HL-60 (cell line): ENCODE results near the gene GLIPR2.
A peak's percentile ranks its signal among the peaks of the same experiment; 100 is the strongest.

Experiments used
- DNase-seq, 2 experiments: peaks; one replicate each; pipeline ENCODE4 v3.0.0-alpha.2; 2010 to 2020; ENCODE audit warnings: low read depth in 1 of 2, low spot score in 1 of 2
- H3K27ac ChIP-seq: fragments of 250-450 bp; sonication (Bioruptor Pico); replicated peaks from 2 replicates; pipeline ENCODE4 v1.5.1; 2020; ENCODE audit warnings: mild to moderate bottlenecking, moderate library complexity
- H3K27me3 ChIP-seq: fragments of 250-450 bp; sonication (Bioruptor Pico); 2 replicates; pipeline ENCODE4 v1.5.1; 2021; ENCODE audit warnings: mild to moderate bottlenecking, moderate library complexity; ENCODE audit not compliant: insufficient read depth, poor library complexity, severe bottlenecking
- H3K4me3 ChIP-seq: replicated peaks from 2 replicates; pipeline ENCODE4 v1.5.1; 2011; ENCODE audit warnings: mild to moderate bottlenecking, control low read depth, low read length; ENCODE audit not compliant: insufficient read depth
- GABPA ChIP-seq: IDR thresholded peaks from 2 replicates; pipeline ENCODE4 v1.6.1; 2012; ENCODE audit warnings: low read depth
- POLR2AphosphoS5 ChIP-seq: IDR thresholded peaks from 2 replicates; pipeline ENCODE4 v1.6.1; 2012; ENCODE audit warnings: low read depth
- SPI1 ChIP-seq: IDR thresholded peaks from 2 replicates; pipeline ENCODE4 v1.6.1; 2012; ENCODE audit warnings: low read depth, mild to moderate bottlenecking, borderline replicate concordance
- TF ChIP-seq, protein P1 (sequence below): IDR thresholded peaks from 2 replicates; pipeline ENCODE4 v1.6.1; 2012; ENCODE audit warnings: low read depth; ENCODE audit not compliant: insufficient replicate concordance
- TF ChIP-seq, protein P2 (sequence below): IDR thresholded peaks from one replicate; pipeline ENCODE4 v1.5.1; 2011; ENCODE audit warnings: low read length, control low read depth, inconsistent platforms; ENCODE audit not compliant: insufficient read depth

Gene GLIPR2

DNA sequence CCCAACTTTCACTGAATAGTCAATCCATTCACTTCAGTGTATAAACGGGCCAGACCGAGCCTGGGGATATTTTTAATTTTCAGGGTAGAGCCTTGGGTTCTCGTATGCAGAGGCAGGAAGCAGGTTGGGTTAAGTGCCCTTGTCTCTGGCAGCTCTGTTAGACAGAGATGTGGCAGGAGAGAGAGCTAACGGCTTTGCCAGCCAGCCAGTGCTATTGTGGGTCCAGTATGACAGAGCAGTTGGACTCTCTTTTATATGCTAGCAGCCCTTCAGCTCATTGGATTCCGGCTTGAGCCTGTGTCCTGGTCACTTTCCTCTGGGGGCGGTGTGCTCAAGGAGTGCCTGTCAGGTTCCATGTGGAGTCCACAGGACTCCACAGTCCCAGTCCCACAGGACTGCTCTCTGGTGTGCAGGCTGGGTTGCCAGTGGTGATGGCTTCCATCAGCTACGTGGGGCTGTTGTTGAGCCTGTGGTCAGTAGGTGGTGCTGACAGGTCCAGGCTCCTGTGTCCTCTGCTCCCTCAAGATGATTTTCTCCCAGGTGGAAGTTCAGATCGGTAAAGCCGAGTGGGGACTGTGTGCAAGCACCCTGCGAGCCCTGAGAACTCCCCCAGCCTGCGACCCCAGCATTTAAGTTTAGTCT is 68.5 kb downstream of the GLIPR2 start:
- no peak overlapping the region for H3K27ac ChIP-seq
- H3K27me3 ChIP-seq: no peaks in the 10 kb centered on the region
- no peak for DNase-seq
- H3K4me3 ChIP-seq: no peak overlapping the region
- TF ChIP-seq POLR2AphosphoS5 (no peak), GABPA (no peak), SPI1 (no peak)
- TF ChIP-seq, protein P1, sequence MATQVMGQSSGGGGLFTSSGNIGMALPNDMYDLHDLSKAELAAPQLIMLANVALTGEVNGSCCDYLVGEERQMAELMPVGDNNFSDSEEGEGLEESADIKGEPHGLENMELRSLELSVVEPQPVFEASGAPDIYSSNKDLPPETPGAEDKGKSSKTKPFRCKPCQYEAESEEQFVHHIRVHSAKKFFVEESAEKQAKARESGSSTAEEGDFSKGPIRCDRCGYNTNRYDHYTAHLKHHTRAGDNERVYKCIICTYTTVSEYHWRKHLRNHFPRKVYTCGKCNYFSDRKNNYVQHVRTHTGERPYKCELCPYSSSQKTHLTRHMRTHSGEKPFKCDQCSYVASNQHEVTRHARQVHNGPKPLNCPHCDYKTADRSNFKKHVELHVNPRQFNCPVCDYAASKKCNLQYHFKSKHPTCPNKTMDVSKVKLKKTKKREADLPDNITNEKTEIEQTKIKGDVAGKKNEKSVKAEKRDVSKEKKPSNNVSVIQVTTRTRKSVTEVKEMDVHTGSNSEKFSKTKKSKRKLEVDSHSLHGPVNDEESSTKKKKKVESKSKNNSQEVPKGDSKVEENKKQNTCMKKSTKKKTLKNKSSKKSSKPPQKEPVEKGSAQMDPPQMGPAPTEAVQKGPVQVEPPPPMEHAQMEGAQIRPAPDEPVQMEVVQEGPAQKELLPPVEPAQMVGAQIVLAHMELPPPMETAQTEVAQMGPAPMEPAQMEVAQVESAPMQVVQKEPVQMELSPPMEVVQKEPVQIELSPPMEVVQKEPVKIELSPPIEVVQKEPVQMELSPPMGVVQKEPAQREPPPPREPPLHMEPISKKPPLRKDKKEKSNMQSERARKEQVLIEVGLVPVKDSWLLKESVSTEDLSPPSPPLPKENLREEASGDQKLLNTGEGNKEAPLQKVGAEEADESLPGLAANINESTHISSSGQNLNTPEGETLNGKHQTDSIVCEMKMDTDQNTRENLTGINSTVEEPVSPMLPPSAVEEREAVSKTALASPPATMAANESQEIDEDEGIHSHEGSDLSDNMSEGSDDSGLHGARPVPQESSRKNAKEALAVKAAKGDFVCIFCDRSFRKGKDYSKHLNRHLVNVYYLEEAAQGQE: no peak
- TF ChIP-seq, protein P2, sequence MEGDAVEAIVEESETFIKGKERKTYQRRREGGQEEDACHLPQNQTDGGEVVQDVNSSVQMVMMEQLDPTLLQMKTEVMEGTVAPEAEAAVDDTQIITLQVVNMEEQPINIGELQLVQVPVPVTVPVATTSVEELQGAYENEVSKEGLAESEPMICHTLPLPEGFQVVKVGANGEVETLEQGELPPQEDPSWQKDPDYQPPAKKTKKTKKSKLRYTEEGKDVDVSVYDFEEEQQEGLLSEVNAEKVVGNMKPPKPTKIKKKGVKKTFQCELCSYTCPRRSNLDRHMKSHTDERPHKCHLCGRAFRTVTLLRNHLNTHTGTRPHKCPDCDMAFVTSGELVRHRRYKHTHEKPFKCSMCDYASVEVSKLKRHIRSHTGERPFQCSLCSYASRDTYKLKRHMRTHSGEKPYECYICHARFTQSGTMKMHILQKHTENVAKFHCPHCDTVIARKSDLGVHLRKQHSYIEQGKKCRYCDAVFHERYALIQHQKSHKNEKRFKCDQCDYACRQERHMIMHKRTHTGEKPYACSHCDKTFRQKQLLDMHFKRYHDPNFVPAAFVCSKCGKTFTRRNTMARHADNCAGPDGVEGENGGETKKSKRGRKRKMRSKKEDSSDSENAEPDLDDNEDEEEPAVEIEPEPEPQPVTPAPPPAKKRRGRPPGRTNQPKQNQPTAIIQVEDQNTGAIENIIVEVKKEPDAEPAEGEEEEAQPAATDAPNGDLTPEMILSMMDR: no peak

DNA sequence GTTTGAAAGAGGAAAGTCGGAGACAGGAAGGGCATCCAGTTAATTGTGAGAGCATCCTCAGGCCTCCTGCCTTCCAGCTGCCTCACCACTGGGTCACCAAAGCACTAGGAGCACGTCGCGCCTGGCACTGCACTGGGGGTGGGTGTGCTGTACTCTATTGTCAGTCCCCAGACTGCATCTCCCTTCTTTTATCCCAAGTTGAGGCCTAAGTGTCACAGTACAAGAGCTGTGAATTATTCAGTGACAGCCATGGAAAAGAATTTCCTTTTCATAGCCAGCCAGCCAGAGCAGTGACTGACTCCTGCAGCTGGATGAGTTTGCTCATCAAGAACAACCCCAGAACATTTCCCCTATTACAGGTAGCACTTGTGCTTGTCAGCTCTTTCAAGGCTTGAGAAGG is 70.5 kb downstream of the GLIPR2 start:
- TF ChIP-seq, protein P1: no peak
- no peak for TF ChIP-seq POLR2AphosphoS5
- TF ChIP-seq SPI1: no peak
- TF ChIP-seq, protein P2: no peak
- no peak for TF ChIP-seq GABPA
- Histone ChIP-seq H3K27me3 (no peaks in the 10 kb centered on the region), H3K4me3 (no peak overlapping the region), H3K27ac (peak overlapping the region; percentile 14; the same call in 1 of the 2 replicates)
- DNase-seq: no peak

DNA sequence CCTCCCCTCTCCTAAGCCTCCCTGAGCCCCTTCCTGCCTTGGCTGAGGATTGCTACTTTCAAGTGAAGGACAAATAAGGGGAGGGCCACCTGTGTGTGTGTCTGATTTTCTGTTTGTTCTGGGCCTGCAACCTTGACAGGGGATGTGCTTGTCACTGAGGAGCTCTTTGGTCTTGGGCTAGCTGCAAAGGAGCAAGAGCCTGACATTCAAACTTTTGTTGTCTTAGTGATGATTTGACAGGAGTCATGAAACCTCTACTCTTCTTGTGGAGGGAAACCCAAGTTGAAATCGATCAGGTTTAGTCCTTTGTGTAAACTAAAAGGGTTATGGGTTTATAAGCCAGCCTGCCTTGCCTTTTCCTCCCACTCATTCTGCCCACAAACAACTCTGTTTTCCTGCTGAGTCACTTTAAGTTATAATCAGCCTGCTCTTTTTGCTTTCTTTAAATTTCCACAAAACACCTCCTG is 71.0 kb downstream of the GLIPR2 start:
- H3K4me3 ChIP-seq: no peak overlapping the region
- DNase-seq: no peak
- TF ChIP-seq SPI1 (no peak), GABPA (no peak), POLR2AphosphoS5 (no peak)
- TF ChIP-seq, protein P1: no peak
- TF ChIP-seq, protein P2: no peak
- peak overlapping the region; percentile 14; the same call in 1 of the 2 replicates for H3K27ac ChIP-seq
- no peaks in the 10 kb centered on the region for H3K27me3 ChIP-seq
